GM12864 (cell line): Measurements from ENCODE around the gene KY.

Experiments used
- DNase-seq: peaks from one replicate; pipeline ENCODE4 v3.0.0-alpha.2; 2011; ENCODE audit warnings: low read depth
- H3K4me3 ChIP-seq: 2 replicates; pipeline ENCODE4 v1.5.1; 2011; ENCODE audit warnings: mild to moderate bottlenecking, low read depth, low read length, control low read depth
- CTCF ChIP-seq: IDR thresholded peaks from 2 replicates; pipeline ENCODE4 v1.5.1; 2011; ENCODE audit warnings: low read depth, mild to moderate bottlenecking, moderate library complexity, low read length, control low read depth, inconsistent platforms; ENCODE audit errors: missing control alignments

KY gene

DNA sequence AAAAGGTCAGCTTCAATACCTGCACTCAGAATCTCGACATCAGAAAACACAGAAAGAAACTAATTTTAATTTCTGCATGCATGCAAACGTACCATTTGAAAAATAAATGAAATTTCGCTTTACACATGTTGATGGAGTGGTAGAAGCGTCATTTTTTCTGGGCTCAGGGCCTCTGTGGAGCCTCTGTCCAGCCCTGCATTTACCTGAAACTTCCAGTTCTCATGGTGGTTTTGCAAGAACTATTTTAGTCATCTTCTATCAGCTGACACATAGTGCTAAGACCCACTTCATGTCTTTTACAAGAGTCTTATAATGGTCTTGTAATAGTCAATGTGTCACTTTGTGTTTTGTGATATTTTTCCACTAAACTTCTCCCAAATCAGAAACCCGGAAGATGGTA lies 5.3 kb downstream of the KY start:
- no peak for TF ChIP-seq CTCF
- H3K4me3 ChIP-seq: no peak overlapping the region
- no peak for DNase-seq

- no peak for TF ChIP-seq CTCF
These were observed 5.9 kb downstream of the KY start for GRCh38 chr3:134644731-134645514.

GRCh38 chr3:134643150-134643675 lies 7.6 kb downstream of the KY start:
- TF ChIP-seq CTCF: no peak
- no peak overlapping the region for H3K4me3 ChIP-seq
- no peak for DNase-seq

More at GRCh38 chr3:134644731-134645514, 5.9 kb downstream of the KY start:
- no peak for DNase-seq
- no peak overlapping the region for H3K4me3 ChIP-seq

DNA sequence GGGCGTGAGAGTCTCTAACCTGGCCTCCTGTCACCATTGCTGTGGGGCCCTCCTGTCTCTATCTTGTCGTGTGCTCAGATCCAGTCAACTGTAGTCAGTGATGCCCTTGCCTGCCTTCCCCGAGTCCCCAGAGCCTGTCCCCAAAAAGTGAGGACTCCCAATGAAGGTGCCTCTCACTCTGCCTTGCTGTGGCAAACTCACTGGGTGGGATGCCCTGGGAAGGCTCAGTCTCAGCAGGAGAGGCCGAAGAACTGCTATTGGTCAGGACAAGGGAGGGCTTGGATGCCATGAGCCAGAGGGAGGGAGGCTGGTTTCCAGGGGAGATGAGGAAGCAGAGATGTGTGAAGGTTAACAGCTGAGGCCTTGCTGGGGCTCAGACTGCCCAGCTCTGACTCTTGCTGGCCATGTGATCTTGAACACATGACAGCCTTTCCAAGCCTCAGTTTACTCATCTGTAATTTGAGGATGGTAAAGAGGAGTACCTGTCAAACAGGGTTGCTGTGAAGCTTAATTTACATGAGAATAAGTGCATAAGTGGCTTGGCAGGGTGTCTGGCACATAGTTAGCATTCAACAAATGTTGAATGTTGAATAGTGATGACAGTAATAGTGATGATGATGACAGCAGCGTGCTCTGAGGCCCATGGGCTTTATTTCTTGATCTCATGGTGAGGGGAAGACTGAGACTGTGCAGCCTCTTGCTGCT lies 8.2 kb downstream of the KY start:
- no peak for DNase-seq
- no peak for TF ChIP-seq CTCF
- no peak overlapping the region for H3K4me3 ChIP-seq

GRCh38 chr3:134641671-134642300 lies 9.0 kb downstream of the KY start:
- no peak for DNase-seq
- TF ChIP-seq CTCF: no peak
- H3K4me3 ChIP-seq: no peak overlapping the region

GRCh38 chr3:134640872-134641470 lies 9.9 kb downstream of the KY start:
- no peak for DNase-seq
- no peak overlapping the region for H3K4me3 ChIP-seq
- peak; percentile 64 for TF ChIP-seq CTCF
